HL-60 (cell line): Measurements from ENCODE around the gene GGPS1.

ENCODE experiments used
- DNase-seq, 2 experiments: peaks; one replicate each; pipeline ENCODE4 v3.0.0-alpha.2; 2010 to 2020; ENCODE audit warnings: low read depth in 1 of 2, low spot score in 1 of 2
- H3K27ac ChIP-seq: fragments of 250-450 bp; sonication (Bioruptor Pico); replicated peaks from 2 replicates; pipeline ENCODE4 v1.5.1; 2020; ENCODE audit warnings: mild to moderate bottlenecking, moderate library complexity
- H3K27me3 ChIP-seq: fragments of 250-450 bp; sonication (Bioruptor Pico); 2 replicates; pipeline ENCODE4 v1.5.1; 2021; ENCODE audit warnings: mild to moderate bottlenecking, moderate library complexity; ENCODE audit not compliant: insufficient read depth, poor library complexity, severe bottlenecking
- H3K4me3 ChIP-seq: replicated peaks from 2 replicates; pipeline ENCODE4 v1.5.1; 2011; ENCODE audit warnings: mild to moderate bottlenecking, control low read depth, low read length; ENCODE audit not compliant: insufficient read depth
- GABPA ChIP-seq: IDR thresholded peaks from 2 replicates; pipeline ENCODE4 v1.6.1; 2012; ENCODE audit warnings: low read depth
- POLR2AphosphoS5 ChIP-seq: IDR thresholded peaks from 2 replicates; pipeline ENCODE4 v1.6.1; 2012; ENCODE audit warnings: low read depth
- SPI1 ChIP-seq: IDR thresholded peaks from 2 replicates; pipeline ENCODE4 v1.6.1; 2012; ENCODE audit warnings: low read depth, mild to moderate bottlenecking, borderline replicate concordance
- TF ChIP-seq, protein P1 (sequence below): IDR thresholded peaks from one replicate; pipeline ENCODE4 v1.5.1; 2011; ENCODE audit warnings: low read length, control low read depth, inconsistent platforms; ENCODE audit not compliant: insufficient read depth
- TF ChIP-seq, protein P2 (sequence below): IDR thresholded peaks from 2 replicates; pipeline ENCODE4 v1.6.1; 2012; ENCODE audit warnings: low read depth; ENCODE audit not compliant: insufficient replicate concordance

GGPS1 gene

DNA sequence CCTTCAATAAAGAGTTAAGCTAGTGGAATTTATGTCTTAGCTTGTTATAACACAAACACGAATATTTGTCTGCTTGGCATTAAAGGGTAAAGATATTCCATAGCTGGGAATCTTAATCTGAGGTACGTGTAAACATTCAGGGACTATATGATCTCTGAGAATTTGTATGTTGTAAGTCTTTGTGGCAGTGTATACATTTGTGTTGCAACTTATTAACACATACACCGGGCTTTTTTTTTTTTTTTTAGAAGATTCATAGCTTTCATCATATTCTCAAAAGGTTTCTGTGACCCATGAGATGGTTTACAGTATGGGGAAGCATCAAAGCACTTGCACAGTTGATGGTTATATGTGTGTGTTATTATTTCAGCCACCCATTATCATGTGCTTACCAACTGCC lies 3.0 kb downstream of the GGPS1 start:
- TF ChIP-seq POLR2AphosphoS5 (no peak), GABPA (no peak), SPI1 (no peak)
- TF ChIP-seq, protein P1, sequence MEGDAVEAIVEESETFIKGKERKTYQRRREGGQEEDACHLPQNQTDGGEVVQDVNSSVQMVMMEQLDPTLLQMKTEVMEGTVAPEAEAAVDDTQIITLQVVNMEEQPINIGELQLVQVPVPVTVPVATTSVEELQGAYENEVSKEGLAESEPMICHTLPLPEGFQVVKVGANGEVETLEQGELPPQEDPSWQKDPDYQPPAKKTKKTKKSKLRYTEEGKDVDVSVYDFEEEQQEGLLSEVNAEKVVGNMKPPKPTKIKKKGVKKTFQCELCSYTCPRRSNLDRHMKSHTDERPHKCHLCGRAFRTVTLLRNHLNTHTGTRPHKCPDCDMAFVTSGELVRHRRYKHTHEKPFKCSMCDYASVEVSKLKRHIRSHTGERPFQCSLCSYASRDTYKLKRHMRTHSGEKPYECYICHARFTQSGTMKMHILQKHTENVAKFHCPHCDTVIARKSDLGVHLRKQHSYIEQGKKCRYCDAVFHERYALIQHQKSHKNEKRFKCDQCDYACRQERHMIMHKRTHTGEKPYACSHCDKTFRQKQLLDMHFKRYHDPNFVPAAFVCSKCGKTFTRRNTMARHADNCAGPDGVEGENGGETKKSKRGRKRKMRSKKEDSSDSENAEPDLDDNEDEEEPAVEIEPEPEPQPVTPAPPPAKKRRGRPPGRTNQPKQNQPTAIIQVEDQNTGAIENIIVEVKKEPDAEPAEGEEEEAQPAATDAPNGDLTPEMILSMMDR = no peak
- TF ChIP-seq, protein P2, sequence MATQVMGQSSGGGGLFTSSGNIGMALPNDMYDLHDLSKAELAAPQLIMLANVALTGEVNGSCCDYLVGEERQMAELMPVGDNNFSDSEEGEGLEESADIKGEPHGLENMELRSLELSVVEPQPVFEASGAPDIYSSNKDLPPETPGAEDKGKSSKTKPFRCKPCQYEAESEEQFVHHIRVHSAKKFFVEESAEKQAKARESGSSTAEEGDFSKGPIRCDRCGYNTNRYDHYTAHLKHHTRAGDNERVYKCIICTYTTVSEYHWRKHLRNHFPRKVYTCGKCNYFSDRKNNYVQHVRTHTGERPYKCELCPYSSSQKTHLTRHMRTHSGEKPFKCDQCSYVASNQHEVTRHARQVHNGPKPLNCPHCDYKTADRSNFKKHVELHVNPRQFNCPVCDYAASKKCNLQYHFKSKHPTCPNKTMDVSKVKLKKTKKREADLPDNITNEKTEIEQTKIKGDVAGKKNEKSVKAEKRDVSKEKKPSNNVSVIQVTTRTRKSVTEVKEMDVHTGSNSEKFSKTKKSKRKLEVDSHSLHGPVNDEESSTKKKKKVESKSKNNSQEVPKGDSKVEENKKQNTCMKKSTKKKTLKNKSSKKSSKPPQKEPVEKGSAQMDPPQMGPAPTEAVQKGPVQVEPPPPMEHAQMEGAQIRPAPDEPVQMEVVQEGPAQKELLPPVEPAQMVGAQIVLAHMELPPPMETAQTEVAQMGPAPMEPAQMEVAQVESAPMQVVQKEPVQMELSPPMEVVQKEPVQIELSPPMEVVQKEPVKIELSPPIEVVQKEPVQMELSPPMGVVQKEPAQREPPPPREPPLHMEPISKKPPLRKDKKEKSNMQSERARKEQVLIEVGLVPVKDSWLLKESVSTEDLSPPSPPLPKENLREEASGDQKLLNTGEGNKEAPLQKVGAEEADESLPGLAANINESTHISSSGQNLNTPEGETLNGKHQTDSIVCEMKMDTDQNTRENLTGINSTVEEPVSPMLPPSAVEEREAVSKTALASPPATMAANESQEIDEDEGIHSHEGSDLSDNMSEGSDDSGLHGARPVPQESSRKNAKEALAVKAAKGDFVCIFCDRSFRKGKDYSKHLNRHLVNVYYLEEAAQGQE = no peak
- H3K27me3 ChIP-seq = no peaks in the 10 kb centered on the region
- no peak overlapping the region for H3K4me3 ChIP-seq
- peak; percentile 24 to 57 for DNase-seq
- no peak overlapping the region; the same call in 1 of the 2 replicates for H3K27ac ChIP-seq

DNA sequence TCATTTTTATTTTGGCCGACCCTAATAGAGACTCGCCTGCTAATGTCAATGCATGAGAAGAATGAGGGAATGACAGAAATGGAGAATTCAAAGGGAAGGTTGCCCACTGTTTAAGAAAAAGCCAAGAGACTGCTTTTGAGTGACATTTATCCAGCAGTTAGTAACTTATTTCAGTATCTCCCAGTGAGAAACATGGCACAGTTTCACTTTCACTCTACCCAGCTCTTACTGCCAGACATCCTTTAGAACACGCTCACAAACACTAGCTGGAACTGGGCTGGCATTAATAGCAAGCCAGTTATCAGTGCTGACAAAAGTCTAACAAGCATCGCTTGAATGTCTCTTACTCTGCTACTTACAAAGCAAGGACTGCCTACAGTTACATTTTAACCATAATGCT lies 8.5 kb downstream of the GGPS1 start:
- TF ChIP-seq SPI1 (no peak), POLR2AphosphoS5 (no peak), GABPA (no peak)
- TF ChIP-seq, protein P2 = no peak
- TF ChIP-seq, protein P1 = no peak
- H3K27me3 ChIP-seq = no peaks in the 10 kb centered on the region
- no peak for DNase-seq
- H3K27ac ChIP-seq = no peak overlapping the region
- no peak overlapping the region for H3K4me3 ChIP-seq

DNA sequence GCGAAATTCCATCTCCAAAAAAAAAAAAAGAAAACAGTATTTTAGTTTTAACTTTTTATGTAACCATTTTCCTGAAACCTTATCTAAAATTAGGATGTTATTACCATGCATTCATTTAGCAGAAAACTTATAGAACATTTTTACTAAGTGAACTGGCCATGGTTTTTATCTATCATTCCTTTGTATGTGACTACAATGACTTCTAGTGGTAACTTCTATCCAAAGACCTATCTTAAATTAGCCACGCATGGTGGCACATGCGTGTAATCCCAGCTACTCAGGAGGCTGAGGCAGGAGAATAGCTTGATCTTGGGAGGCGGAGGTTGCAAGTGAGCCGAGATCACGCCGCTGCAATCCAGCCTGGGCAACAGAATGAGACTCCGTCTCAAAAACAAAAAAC lies 11.4 kb downstream of the GGPS1 start:
- Histone ChIP-seq H3K4me3 (no peak overlapping the region), H3K27me3 (no peaks in the 10 kb centered on the region), H3K27ac (no peak overlapping the region)
- TF ChIP-seq SPI1 (no peak), GABPA (no peak), POLR2AphosphoS5 (no peak)
- TF ChIP-seq, protein P1 = no peak
- TF ChIP-seq, protein P2 = no peak
- DNase-seq = no peak
